HCT116 (cell line): ENCODE results near the gene KDM4D. TPM values are rescaled to one million over a fixed set of nuclear protein-coding genes. Genes with fewer than 3 reads are reported as not detected.

Experiments
- ATAC-seq: fragments of 200-7000 bp; cut with Tn5 transposase; 2 replicates; pipeline ENCODE4 v1.9.1; 2020; ENCODE audit warnings: mild to moderate bottlenecking, moderate library complexity
- BruUV-seq: library from RNA; stranded (reverse); fragments of 400-500 nt; replicated peaks from 2 replicates; lab custom pipeline; 2021; lab: Mats Ljungman, UMichigan
- CTCF ChIA-PET: fragments of 300-600 bp; sonication (Branson Sonifier 250); formaldehyde crosslinking; loops from one replicate; lab custom pipeline; 2021; ENCODE audit warnings: antibody characterized with exemption; lab: Charles Lee
- POLR2A ChIA-PET: fragments of 300-600, 350-600 bp; sonication (Branson Sonifier 250); formaldehyde crosslinking; loops from one replicate; lab custom pipeline; 2021; ENCODE audit warnings: antibody characterized with exemption; lab: Charles Lee
- RAD21 ChIA-PET, 2 experiments: fragments of 300-600 bp; sonication (Branson Sonifier 250); formaldehyde crosslinking; loops; one replicate each; lab custom pipeline; 2023; ENCODE audit warnings: low total read pairs in 2 of 2; ENCODE audit not compliant: uncharacterized antibody in 2 of 2, unreplicated experiment in 2 of 2, low non-redundant PET in 1 of 2; lab: Charles Lee
- DNase-seq: peaks from one replicate; pipeline ENCODE4 v3.0.0-alpha.2; 2010; ENCODE audit warnings: low read depth, low spot score
- H2AFZ ChIP-seq: fragments of 200-600 bp; shearing (Covaris generic), sonication (generic); 2 replicates; pipeline ENCODE4 v1.6.1; 2017; ENCODE audit warnings: low read depth, mixed run types, mixed read lengths, antibody characterized with exemption, low read length; ENCODE audit not compliant: poor library complexity, severe bottlenecking
- H3K27ac ChIP-seq: 2 replicates; pipeline ENCODE4 v1.5.1; 2012; ENCODE audit warnings: low read depth, low read length
- H3K27me3 ChIP-seq: fragments of 200-600 bp; sonication (generic); 2 replicates; pipeline ENCODE4 v1.6.1; 2016; ENCODE audit warnings: mixed run types, low read length, mixed read lengths; ENCODE audit not compliant: insufficient read depth
- H3K36me3 ChIP-seq, 2 experiments: fragments of 200-500 bp in 1 of 2; fragments of 200-600 bp in 1 of 2; sonication (Bioruptor generic) in 1 of 2; sonication (generic) in 1 of 2; 2 replicates each; pipeline versions ENCODE4 v1.5.1 to v1.6.1; 2014 to 2016; ENCODE audit warnings: low read length in 2 of 2, inconsistent platforms in 1 of 2, mixed read lengths in 1 of 2, mixed run types in 1 of 2; ENCODE audit not compliant: insufficient read depth in 2 of 2, control insufficient read depth in 1 of 2
- H3K4me1 ChIP-seq, 2 experiments: fragments of 200-600 bp in 1 of 2; sonication (generic) in 1 of 2; 2 replicates each; pipeline versions ENCODE4 v1.5.1 to v1.6.1; 2012 to 2017; ENCODE audit warnings: low read length in 2 of 2, inconsistent platforms in 1 of 2, mild to moderate bottlenecking in 1 of 2, mixed read lengths in 1 of 2, mixed run types in 1 of 2, moderate library complexity in 1 of 2; ENCODE audit not compliant: insufficient read depth in 2 of 2, control insufficient read depth in 1 of 2
- H3K4me2 ChIP-seq: fragments of 200-600 bp; sonication (generic); 2 replicates; pipeline ENCODE4 v1.6.1; 2017; ENCODE audit warnings: mixed run types, low read length, mixed read lengths
- H3K4me3 ChIP-seq, 2 experiments: fragments of 200-600 bp in 1 of 2; sonication (generic) in 1 of 2; replicated peaks in 1 of 2; 2 replicates each; pipeline ENCODE4 v1.5.1; 2011 to 2016; ENCODE audit warnings: low read length in 2 of 2, control low read depth in 1 of 2, low read depth in 1 of 2, mild to moderate bottlenecking in 1 of 2, mixed read lengths in 1 of 2, mixed run types in 1 of 2
- H3K79me2 ChIP-seq: fragments of 200-600 bp; sonication (generic); 2 replicates; pipeline ENCODE4 v1.6.1; 2017; ENCODE audit warnings: mild to moderate bottlenecking, mixed run types, low read length, moderate library complexity, mixed read lengths; ENCODE audit not compliant: insufficient read depth
- H3K9ac ChIP-seq: fragments of 200-600 bp; sonication (generic); 2 replicates; pipeline ENCODE4 v1.6.1; 2016; ENCODE audit warnings: low read length, mixed read lengths
- H3K9me2 ChIP-seq: fragments of 200-600 bp; sonication (generic), shearing (Covaris generic); 2 replicates; pipeline ENCODE4 v1.6.1; 2017; ENCODE audit warnings: mixed run types, mild to moderate bottlenecking, moderate library complexity; ENCODE audit not compliant: insufficient read depth
- H3K9me3 ChIP-seq, 2 experiments: fragments of 200-500 bp in 1 of 2; fragments of 200-600 bp in 1 of 2; sonication (Bioruptor generic) in 1 of 2; sonication (generic) in 1 of 2; 2 replicates each; pipeline ENCODE4 v1.6.1; 2014 to 2017; ENCODE audit warnings: low read length in 2 of 2, mixed read lengths in 2 of 2, inconsistent platforms in 1 of 2, low read depth in 1 of 2, mild to moderate bottlenecking in 1 of 2, mixed run types in 1 of 2, moderate library complexity in 1 of 2; ENCODE audit not compliant: control insufficient read depth in 1 of 2, insufficient read depth in 1 of 2
- H4K20me1 ChIP-seq: fragments of 200-600 bp; sonication (generic), shearing (Covaris generic); 2 replicates; pipeline ENCODE4 v1.6.1; 2017; ENCODE audit warnings: mixed run types, mild to moderate bottlenecking, moderate library complexity; ENCODE audit not compliant: insufficient read depth
- ATF3 ChIP-seq: IDR thresholded peaks from 2 replicates; pipeline ENCODE4 v1.6.1; 2012
- CBX3 ChIP-seq: IDR thresholded peaks from 2 replicates; pipeline ENCODE4 v1.6.1; 2012; ENCODE audit warnings: low read depth
- CEBPB ChIP-seq: IDR thresholded peaks from 2 replicates; pipeline ENCODE4 v1.6.1; 2012; ENCODE audit warnings: low read depth
- CTCF ChIP-seq, 3 experiments: fragments of 200-600 bp in 1 of 3; sonication (generic) in 1 of 3; IDR thresholded peaks in 2 of 3; conservative IDR thresholded peaks in 1 of 3; 2 replicates each; pipeline ENCODE4 v1.5.1; 2012 to 2017; ENCODE audit warnings: low read depth in 2 of 3, low read length in 2 of 3, antibody characterized with exemption in 1 of 3, borderline replicate concordance in 1 of 3, control low read depth in 1 of 3, mild to moderate bottlenecking in 1 of 3, mixed read lengths in 1 of 3, mixed run types in 1 of 3, moderate library complexity in 1 of 3; ENCODE audit not compliant: insufficient read depth in 1 of 3
- EGR1 ChIP-seq: IDR thresholded peaks from 2 replicates; pipeline ENCODE4 v1.6.1; 2012; ENCODE audit warnings: low read depth
- ELF1 ChIP-seq: IDR thresholded peaks from 2 replicates; pipeline ENCODE4 v1.6.1; 2012; ENCODE audit warnings: low read depth, borderline replicate concordance
- EZH2 ChIP-seq: fragments of 200-600 bp; sonication (generic); IDR thresholded peaks from 2 replicates; pipeline ENCODE4 v1.6.1; 2017; ENCODE audit warnings: antibody characterized with exemption, mixed run types
- EZH2phosphoT487 ChIP-seq: fragments of 200-600 bp; IDR thresholded peaks from 2 replicates; pipeline ENCODE4 v1.6.1; 2018; ENCODE audit warnings: antibody characterized with exemption, borderline replicate concordance
- FOSL1 ChIP-seq: IDR thresholded peaks from 2 replicates; pipeline ENCODE4 v1.6.1; 2012; ENCODE audit warnings: low read depth
- JUND ChIP-seq: IDR thresholded peaks from 2 replicates; pipeline ENCODE4 v1.6.1; 2012
- MAX ChIP-seq: IDR thresholded peaks from 2 replicates; pipeline ENCODE4 v1.6.1; 2012
- POLR2A ChIP-seq: IDR thresholded peaks from 2 replicates; pipeline ENCODE4 v1.7.0; 2011; ENCODE audit warnings: borderline replicate concordance; ENCODE audit not compliant: insufficient read depth, insufficient read length; ENCODE audit errors: extremely low read depth
- POLR2AphosphoS5 ChIP-seq: IDR thresholded peaks from 2 replicates; pipeline ENCODE4 v1.6.1; 2011; ENCODE audit warnings: mild to moderate bottlenecking, low read depth, low read length, moderate library complexity
- SIN3A ChIP-seq: IDR thresholded peaks from 2 replicates; pipeline ENCODE4 v1.6.1; 2012; ENCODE audit warnings: low read depth
- SP1 ChIP-seq: IDR thresholded peaks from 2 replicates; pipeline ENCODE4 v1.6.1; 2012; ENCODE audit warnings: low read depth
- SRF ChIP-seq: IDR thresholded peaks from 2 replicates; pipeline ENCODE4 v1.6.1; 2012; ENCODE audit warnings: low read depth
- YY1 ChIP-seq: IDR thresholded peaks from 2 replicates; pipeline ENCODE4 v1.6.1; 2011; ENCODE audit warnings: low read length, low read depth, moderate library complexity, mild to moderate bottlenecking; ENCODE audit not compliant: insufficient replicate concordance; ENCODE audit errors: extremely low read depth
- ZBTB33 ChIP-seq: IDR thresholded peaks from 2 replicates; pipeline ENCODE4 v1.6.1; 2011; ENCODE audit warnings: mild to moderate bottlenecking, low read length, moderate library complexity; ENCODE audit not compliant: insufficient replicate concordance; ENCODE audit errors: extremely low read depth
- ZFX ChIP-seq: fragments of 450-650 bp; IDR thresholded peaks from 2 replicates; pipeline ENCODE4 v1.6.1; 2017
- ZNF274 ChIP-seq: fragments of 200-500 bp; sonication (Bioruptor generic); IDR thresholded peaks from 2 replicates; pipeline ENCODE4 v1.6.1; 2014; ENCODE audit warnings: mild to moderate bottlenecking, low read depth, low read length, inconsistent platforms
- intact Hi-C: fragments of 100-400 bp; cut with micrococcal nuclease; formaldehyde crosslinking; loops from 2 replicates; pipeline ENCODE4 v1.10.0; 2022
- total RNA-seq: library from RNA; stranded (reverse); gene quantifications from one replicate; pipeline ENCODE4 v1.2.1, GENCODE V29; 2021; ENCODE audit not compliant: unreplicated experiment

Gene KDM4D
- total RNA-seq, 1 experiment from 2014 or later, result 2.1 TPM

- no peak overlapping the region for H3K4me3 ChIP-seq
- no peak overlapping the region for H3K9ac ChIP-seq
- no peaks in the 10 kb centered on the region for H3K9me3 ChIP-seq
- TF ChIP-seq EZH2 (no peak), MAX (no peak), ZBTB33 (no peak), SRF (no peak), ZNF274 (no peak), ATF3 (no peak), EZH2phosphoT487 (no peak), CTCF (IDR thresholded peaks at IDR 0.05 in 2 of 3, conservative IDR thresholded peaks at IDR 0.05 in 1 of 3; ENCODE audit: borderline replicate concordance in 1 of 3, insufficient read depth in 1 of 3, low read depth in 2 of 3, low read length in 2 of 3) (no peak), POLR2AphosphoS5 (no peak), SIN3A (no peak), SP1 (no peak), YY1 (no peak), CEBPB (no peak), ELF1 (no peak), FOSL1 (no peak), POLR2A (no peak), EGR1 (no peak), CBX3 (no peak), ZFX (no peak), JUND (no peak)
- no peaks in the 10 kb centered on the region for H3K79me2 ChIP-seq
- H3K4me1 ChIP-seq, result no peaks in the 10 kb centered on the region
- CTCF ChIA-PET, result no interaction called here
- no peaks in the 10 kb centered on the region; the same call in 1 of the 2 replicates for H3K27me3 ChIP-seq
- no peaks in the 10 kb centered on the region for H4K20me1 ChIP-seq
- POLR2A ChIA-PET, result no interaction called here
- no TSS peak for BruUV-seq
- H3K4me2 ChIP-seq, result no peak overlapping the region
- DNase-seq (no peak), ATAC-seq (no peak)
- RAD21 ChIA-PET, result no interaction called here
- H2AFZ ChIP-seq, result no peak overlapping the region
- no peak overlapping the region for H3K27ac ChIP-seq
- no peaks in the 10 kb centered on the region for H3K36me3 ChIP-seq
- H3K9me2 ChIP-seq, result no peaks in the 10 kb centered on the region
- intact Hi-C loops, result no loop called here
Observed at GRCh38 chr11:95011376-95011775, 37.9 kb downstream of the KDM4D start.
